MCF 10A (cell line): ENCODE results near the gene ANKFY1. TPM values are rescaled to one million over a fixed set of nuclear protein-coding genes. Genes with fewer than 3 reads are reported as not detected.

Experiments
- BruUV-seq: library from RNA; stranded (reverse); fragments of 400-500 nt; replicated peaks from 2 replicates; lab custom pipeline; 2021; lab: Mats Ljungman, UMichigan
- CTCF ChIA-PET: fragments of 300-600 bp; sonication (Branson Sonifier 250); formaldehyde crosslinking; extraction: SDS; loops from one replicate; lab custom pipeline; 2021; ENCODE audit warnings: antibody characterized with exemption, inconsistent platforms; lab: Yijun Ruan, JAX
- POLR2A ChIA-PET: fragments of 300-600, 350-650 bp; sonication (Branson Sonifier 250); formaldehyde crosslinking; extraction: SDS; loops from one replicate; lab custom pipeline; 2020; ENCODE audit warnings: antibody characterized with exemption, inconsistent platforms; lab: Yijun Ruan, JAX
- DNase-seq: peaks from one replicate; pipeline ENCODE4 v3.0.0-alpha.2; 2018; ENCODE audit not compliant: unreplicated experiment
- H3K27ac Mint-ChIP-seq: one replicate; pipeline ENCODE4 v1.8.0; 2022; ENCODE audit warnings: mild to moderate bottlenecking, low read depth, mixed read lengths; ENCODE audit not compliant: unreplicated experiment
- H3K27me3 Mint-ChIP-seq: one replicate; pipeline ENCODE4 v1.8.0; 2022; ENCODE audit warnings: mixed read lengths; ENCODE audit not compliant: insufficient read depth, unreplicated experiment
- H3K36me3 Mint-ChIP-seq: one replicate; pipeline ENCODE4 v1.8.0; 2022; ENCODE audit warnings: mild to moderate bottlenecking, moderate library complexity, mixed read lengths; ENCODE audit not compliant: insufficient read depth, unreplicated experiment
- H3K4me1 Mint-ChIP-seq: one replicate; pipeline ENCODE4 v1.8.0; 2022; ENCODE audit warnings: mixed read lengths; ENCODE audit not compliant: insufficient read depth, unreplicated experiment
- H3K4me3 Mint-ChIP-seq: one replicate; pipeline ENCODE4 v1.8.0; 2022; ENCODE audit warnings: mild to moderate bottlenecking, moderate library complexity, mixed read lengths; ENCODE audit not compliant: unreplicated experiment
- H3K9me3 Mint-ChIP-seq: one replicate; pipeline ENCODE4 v1.8.0; 2022; ENCODE audit warnings: mixed read lengths; ENCODE audit not compliant: unreplicated experiment
- intact Hi-C: fragments of 100-400 bp; cut with micrococcal nuclease; formaldehyde crosslinking; loops from 2 replicates; pipeline ENCODE4 v1.14.1; 2022
- total RNA-seq: library from RNA; stranded (reverse); gene quantifications from 2 replicates; pipeline ENCODE4 v1.2.3, GENCODE V29; 2022
- TF ChIP-seq, protein P1 (sequence below): fragments of 200-600 bp; IDR thresholded peaks from one replicate; pipeline ENCODE4 v1.8.0; 2022; ENCODE audit warnings: antibody characterized with exemption, mild to moderate bottlenecking; ENCODE audit not compliant: unreplicated experiment

ANKFY1 gene
- total RNA-seq, 1 experiment from 2014 or later, result 34.9 TPM

- H3K27me3 Mint-ChIP-seq, result no peaks in the 10 kb centered on the region
- H3K4me1 Mint-ChIP-seq, result peaks cover 21% of the 10 kb centered on the region
- ChIA-PET CTCF (interaction anchor here (0.7 to 1.4 kb wide), 2 partner anchors 10 to 11 kb away, joined by 3 to 4 read pairs; no protein-coding TSS in a partner anchor), POLR2A (interaction anchor here (9.9 to 18.5 kb wide), 2 partner anchors 4 to 9 kb away, joined by 555 read pairs; partner anchors contain the start of genes CYB5D2 and ZZEF1)
- intact Hi-C loops, result no loop called here
- DNase-seq, result no peak
- no TSS peak for BruUV-seq
- H3K9me3 Mint-ChIP-seq, result no peaks in the 10 kb centered on the region
- TF ChIP-seq, protein P1, sequence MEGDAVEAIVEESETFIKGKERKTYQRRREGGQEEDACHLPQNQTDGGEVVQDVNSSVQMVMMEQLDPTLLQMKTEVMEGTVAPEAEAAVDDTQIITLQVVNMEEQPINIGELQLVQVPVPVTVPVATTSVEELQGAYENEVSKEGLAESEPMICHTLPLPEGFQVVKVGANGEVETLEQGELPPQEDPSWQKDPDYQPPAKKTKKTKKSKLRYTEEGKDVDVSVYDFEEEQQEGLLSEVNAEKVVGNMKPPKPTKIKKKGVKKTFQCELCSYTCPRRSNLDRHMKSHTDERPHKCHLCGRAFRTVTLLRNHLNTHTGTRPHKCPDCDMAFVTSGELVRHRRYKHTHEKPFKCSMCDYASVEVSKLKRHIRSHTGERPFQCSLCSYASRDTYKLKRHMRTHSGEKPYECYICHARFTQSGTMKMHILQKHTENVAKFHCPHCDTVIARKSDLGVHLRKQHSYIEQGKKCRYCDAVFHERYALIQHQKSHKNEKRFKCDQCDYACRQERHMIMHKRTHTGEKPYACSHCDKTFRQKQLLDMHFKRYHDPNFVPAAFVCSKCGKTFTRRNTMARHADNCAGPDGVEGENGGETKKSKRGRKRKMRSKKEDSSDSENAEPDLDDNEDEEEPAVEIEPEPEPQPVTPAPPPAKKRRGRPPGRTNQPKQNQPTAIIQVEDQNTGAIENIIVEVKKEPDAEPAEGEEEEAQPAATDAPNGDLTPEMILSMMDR, result no peak
- no peak overlapping the region for H3K27ac Mint-ChIP-seq
- peaks cover 27% of the 10 kb centered on the region for H3K36me3 Mint-ChIP-seq
- no peak overlapping the region for H3K4me3 Mint-ChIP-seq
Measured at GRCh38 chr17:4150096-4150495, 113.7 kb downstream of the ANKFY1 start.

DNA sequence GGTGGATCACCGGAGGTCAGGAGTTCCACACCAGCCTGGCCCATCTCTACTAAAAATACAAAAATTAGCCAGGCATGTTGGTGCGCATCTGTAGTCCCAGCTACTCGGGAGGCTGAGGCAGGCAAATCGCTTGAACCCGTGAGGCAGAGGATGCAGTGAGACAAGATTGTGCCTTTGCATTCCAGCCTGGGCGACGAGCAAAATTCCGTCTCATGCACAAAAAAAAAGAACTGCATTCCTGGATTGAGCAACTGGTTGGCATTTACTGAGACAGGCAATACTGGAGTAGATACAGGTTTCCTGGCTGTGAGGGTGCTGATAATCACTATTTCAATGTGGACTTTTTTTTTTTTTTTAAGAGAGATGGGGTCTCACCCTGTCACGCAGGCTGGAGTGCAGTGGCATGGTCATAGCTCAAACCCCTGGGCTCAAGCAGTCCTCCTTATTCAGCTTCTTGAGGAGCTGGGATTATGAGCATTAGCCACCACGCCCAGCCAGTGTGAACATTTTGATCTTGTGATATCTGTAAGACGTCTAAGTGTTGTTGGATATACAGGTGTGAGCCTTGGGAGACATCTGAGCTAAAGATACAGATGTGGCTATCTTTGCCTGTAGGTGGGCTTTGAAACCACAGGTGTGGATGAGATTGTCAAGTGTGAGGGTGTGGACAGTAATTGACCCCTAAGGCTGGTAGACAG, 115.0 kb downstream of the ANKFY1 start:
- no peak overlapping the region for H3K4me3 Mint-ChIP-seq
- no peak for DNase-seq
- peaks cover 21% of the 10 kb centered on the region for H3K4me1 Mint-ChIP-seq
- peaks cover 20% of the 10 kb centered on the region for H3K36me3 Mint-ChIP-seq
- BruUV-seq, result no TSS peak
- ChIA-PET POLR2A (interaction anchor here (0.6 to 9.9 kb wide), 2 partner anchors 11 to 196 kb away, joined by 3 to 555 read pairs; no protein-coding TSS in a partner anchor), CTCF (interaction anchor here (0.6 to 1.4 kb wide), 3 partner anchors 11 to 26 kb away, joined by 3 to 5 read pairs (median 3); no protein-coding TSS in a partner anchor)
- H3K9me3 Mint-ChIP-seq, result no peaks in the 10 kb centered on the region
- TF ChIP-seq, protein P1, result no peak
- no peak overlapping the region for H3K27ac Mint-ChIP-seq
- intact Hi-C loops, result no loop called here
- no peaks in the 10 kb centered on the region for H3K27me3 Mint-ChIP-seq

GRCh38 chr17:4147751-4148310, 115.9 kb downstream of the ANKFY1 start:
- H3K27me3 Mint-ChIP-seq, result no peaks in the 10 kb centered on the region
- BruUV-seq, result no TSS peak
- H3K36me3 Mint-ChIP-seq, result peaks cover 28% of the 10 kb centered on the region
- no peak overlapping the region for H3K27ac Mint-ChIP-seq
- no peak overlapping the region for H3K4me3 Mint-ChIP-seq
- TF ChIP-seq, protein P1, result no peak
- H3K4me1 Mint-ChIP-seq, result peaks cover 12% of the 10 kb centered on the region
- no peaks in the 10 kb centered on the region for H3K9me3 Mint-ChIP-seq
- peak; percentile 77 for DNase-seq
- CTCF ChIA-PET, result no interaction called here
- POLR2A ChIA-PET, result interaction anchor here (9.9 kb wide), 1 partner anchor 12 kb away, joined by 555 read pairs; no protein-coding TSS in a partner anchor
- intact Hi-C loops, result no loop called here

DNA sequence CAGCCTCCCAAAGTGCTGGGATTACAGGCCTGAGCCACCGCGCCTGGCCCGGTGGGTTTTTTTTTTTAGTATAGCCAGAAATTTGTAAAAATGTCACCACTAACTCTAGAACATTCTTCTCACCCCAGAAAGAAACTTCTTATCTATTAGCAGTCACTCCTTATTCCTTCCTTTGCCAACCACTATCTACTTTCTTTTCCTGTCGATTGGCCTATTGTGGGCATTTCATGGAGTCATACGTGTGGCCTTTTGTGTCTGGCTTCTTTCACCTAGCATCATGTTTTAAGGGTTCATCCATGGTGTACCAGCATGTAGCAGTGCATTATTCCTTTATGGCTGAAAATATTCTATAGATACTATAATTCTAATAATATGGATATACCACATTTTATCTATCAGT, 117.1 kb downstream of the ANKFY1 start:
- TF ChIP-seq, protein P1, result no peak
- Mint-ChIP-seq H3K27ac (no peak overlapping the region), H3K4me3 (no peak overlapping the region), H3K9me3 (no peaks in the 10 kb centered on the region), H3K36me3 (peaks cover 27% of the 10 kb centered on the region), H3K27me3 (no peaks in the 10 kb centered on the region), H3K4me1 (peaks cover 13% of the 10 kb centered on the region)
- no TSS peak for BruUV-seq
- POLR2A ChIA-PET, result interaction anchor here (0.6 to 9.9 kb wide), 3 partner anchors 13 to 1583 kb away, joined by 3 to 555 read pairs (median 3); no protein-coding TSS in a partner anchor
- intact Hi-C loops, result no loop called here
- CTCF ChIA-PET, result interaction anchor here (1.0 to 2.7 kb wide), 2 partner anchors 13 to 15 kb away, joined by 3 to 11 read pairs; no protein-coding TSS in a partner anchor
- DNase-seq, result no peak
